EH (cell line): ENCODE data around the gene LARP1.
A peak's percentile ranks its signal among the peaks of the same experiment; 100 is the strongest.

ENCODE experiments used
- DNase-seq: peaks from one replicate; pipeline ENCODE4 v3.0.0-alpha.2; 2015; ENCODE audit warnings: low read depth

The LARP1 gene

DNA sequence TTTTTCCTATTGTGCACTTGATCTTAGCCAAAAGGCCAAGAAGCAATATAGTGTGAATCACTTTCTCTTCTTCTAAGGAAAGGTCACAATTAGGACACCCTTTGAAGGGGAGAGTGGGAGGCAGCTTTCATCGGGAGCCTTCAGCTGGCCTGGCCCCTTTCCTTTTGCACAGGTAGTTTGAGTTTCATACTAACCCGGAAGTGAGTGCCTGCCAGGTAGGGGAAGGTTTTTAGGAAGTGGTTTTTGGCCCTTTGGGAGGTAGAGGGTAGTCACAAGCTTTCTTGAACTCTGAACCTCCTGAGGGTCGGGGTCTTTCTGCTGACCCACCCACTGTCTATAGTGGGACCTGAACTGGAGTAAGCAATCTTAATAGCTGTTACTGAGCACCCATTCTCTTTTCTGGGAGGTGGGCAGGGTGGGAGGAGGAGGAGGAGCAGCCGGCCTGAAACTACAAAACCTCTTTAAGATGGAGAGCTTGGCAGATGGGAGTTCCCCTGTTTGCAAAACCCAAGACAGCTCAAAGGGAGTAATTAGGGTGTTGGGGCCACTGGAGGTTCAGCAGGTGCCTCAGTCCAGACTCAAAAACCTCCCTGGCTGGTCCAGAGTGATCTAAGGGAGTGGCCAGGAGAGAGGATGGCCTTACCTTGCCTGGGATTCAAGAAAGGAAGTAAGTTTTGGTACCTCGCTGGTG, 6.0 kb downstream of the LARP1 start:
- DNase-seq: no peak

DNA sequence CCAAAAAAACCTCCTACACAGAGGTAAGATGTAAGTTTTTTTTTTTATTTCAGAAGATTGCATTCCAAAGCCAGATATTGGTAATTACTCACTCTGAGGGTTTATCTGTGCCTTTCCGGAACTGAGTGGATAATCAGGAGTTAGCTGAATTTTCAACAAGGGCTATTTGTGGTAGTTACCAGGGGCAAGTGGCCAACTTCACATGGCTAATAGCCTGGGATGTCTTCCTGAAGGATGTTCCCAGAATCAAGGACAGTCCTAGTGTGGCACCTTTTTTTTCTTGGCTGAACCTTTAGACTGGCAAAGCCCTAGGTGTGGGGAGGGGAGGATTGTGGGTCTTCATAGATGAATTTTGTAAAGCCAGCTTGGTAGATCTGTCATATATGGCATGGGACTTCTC, 7.1 kb downstream of the LARP1 start:
- no peak for DNase-seq

DNA sequence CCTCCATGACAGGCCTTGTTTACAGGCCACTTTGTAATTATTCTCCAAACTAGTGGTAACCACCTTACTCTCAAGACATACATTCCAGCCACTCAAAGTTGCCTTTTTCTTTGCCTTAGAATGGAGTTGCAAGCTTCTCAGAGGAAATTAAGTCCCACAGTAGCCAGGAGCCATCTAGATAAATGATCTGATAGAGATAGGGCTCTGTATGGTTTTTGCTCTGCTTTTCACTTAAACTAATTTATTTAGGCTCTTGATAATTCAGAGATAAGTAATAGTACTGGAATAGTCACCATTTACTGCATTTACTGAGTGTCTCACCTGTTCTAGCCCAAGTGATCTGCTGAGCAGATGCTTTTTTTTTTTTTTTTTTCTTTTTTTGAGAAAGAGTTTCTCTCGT, 7.5 kb downstream of the LARP1 start:
- DNase-seq: no peak

DNA sequence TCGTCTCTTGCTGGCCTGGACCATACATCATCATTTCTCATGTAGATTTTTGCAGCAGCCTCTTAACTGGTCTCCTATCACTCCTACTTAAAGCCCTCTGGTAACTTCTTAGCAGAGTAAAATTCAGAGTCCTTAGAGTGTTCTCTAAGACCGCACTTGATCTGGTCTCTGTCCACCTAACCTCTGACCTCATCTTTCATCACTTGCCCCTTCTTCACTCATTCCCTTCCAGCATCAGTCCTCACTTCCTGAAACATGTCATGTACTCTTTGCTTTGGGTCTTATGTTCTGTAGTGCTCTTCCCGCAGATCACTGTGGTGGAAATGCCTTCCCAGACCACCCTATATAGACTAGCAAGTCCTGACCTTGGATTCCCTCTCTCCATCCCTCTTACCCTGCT, 9.8 kb downstream of the LARP1 start:
- DNase-seq: no peak

DNA sequence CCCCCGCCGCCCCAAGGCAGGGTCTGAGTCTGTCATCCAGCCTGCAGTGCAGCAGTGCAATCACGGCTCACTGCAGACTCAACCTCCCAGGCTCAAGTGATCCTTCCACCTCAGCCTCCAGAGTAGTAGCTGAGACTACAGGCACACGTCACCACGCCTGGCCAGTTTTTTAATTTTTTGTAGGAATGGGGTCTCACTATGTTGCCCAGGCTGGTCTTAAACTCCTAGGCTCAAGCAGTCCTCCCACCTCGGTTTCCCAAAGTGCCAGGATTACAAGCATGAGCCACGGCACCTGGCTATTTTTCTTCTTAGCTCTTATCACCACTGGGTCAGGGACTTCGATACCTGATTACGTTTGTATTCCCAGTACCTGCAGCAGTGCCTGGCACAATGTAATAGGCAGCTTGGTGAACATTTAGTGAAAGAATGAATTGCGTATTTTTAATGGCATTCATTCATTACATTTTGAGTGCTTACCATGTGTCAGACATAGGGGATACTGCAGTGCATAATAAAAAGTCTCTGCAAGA, 10.3 kb downstream of the LARP1 start:
- DNase-seq: no peak

DNA sequence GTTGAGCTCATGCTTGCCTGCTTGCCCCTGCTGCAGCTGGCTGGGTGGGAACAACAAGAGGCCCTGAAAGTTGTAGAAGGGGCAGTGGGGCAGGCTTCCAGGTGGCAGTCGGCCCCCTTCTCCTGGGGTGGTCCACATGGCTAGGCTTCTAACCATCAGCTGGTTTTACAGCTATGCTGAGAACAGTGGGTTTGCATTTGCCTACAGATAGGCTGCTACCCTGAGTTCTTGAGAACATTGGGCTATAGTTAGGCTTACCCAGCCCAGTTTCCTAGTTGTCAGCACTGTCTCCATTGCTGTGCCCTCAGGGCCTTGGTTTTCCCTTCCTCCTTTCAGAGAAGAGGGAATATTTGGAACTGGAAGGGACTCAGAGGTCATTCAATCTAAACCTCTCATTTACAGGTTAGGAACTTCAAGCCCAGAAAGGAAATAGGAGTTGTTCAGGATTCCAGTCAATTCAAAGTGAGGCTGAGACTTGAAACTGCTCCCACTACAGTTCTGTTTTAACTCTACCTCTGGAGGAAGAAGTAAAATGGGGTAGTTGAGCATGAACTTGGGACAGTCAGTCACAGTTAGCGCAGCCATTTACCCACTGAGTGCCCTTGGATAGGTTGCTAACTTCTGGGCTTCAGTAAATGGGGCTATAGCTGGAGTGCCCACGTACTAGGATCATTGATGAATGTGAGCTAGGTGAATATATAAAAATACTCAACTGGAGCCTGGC, 11.5 kb downstream of the LARP1 start:
- DNase-seq: no peak

DNA sequence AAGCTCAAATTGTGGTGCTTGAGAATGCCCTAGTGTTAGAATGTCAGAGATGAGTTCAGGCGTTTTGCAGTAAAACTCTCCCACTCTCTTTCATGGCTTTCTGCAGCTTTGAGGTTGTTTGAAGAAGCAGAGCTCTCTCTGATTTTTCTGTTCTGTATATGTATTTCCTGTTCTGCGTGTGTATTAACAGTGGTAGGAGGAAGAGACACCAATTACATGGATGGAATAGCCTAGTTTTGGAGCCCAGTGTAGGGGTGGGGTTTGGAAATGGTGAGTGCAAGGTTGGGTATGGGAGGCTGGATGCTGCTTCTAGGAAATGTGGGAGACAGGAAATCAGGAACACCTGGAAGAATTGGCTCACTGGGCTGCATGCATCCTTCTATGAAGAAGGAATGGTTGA, 12.4 kb downstream of the LARP1 start:
- DNase-seq: no peak

DNA sequence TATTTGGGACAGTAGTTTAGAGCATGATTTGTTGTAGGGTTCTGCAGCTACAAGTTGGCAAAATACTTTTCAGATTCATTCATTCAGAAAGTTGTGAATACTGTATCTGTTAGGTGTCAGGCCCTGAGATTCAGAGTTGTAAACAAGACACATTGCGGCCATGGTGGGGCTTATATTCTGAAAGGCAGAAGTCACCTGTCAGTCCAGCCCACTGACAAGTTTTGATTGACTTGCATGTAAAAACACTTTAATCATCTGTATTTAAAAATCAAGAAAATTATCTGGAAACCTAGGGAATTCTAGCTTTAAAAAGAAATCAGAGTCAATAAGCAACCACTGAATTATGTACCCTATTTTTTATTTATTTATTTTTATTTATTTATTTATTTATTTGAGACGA, 13.0 kb downstream of the LARP1 start:
- no peak for DNase-seq

DNA sequence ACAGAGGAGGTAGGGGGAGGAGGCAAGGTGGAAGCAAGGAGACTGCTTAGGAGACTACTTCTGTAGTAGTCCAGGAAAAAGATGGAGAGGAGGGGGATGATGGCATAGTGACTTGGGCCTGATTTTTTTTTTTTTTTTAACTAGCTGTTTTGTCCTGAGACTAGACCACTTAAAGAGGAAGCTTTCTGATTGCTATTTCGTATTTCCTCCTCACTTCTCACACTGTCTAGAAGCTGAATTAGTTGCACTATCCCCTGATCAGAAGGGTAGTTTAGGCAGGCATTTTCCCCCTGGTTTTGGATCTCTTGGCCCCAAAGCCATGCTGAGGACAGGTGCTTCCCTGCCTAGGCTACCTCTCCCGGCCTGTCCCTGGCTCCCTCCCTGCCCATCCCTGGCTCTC, 14.9 kb downstream of the LARP1 start:
- no peak for DNase-seq

DNA sequence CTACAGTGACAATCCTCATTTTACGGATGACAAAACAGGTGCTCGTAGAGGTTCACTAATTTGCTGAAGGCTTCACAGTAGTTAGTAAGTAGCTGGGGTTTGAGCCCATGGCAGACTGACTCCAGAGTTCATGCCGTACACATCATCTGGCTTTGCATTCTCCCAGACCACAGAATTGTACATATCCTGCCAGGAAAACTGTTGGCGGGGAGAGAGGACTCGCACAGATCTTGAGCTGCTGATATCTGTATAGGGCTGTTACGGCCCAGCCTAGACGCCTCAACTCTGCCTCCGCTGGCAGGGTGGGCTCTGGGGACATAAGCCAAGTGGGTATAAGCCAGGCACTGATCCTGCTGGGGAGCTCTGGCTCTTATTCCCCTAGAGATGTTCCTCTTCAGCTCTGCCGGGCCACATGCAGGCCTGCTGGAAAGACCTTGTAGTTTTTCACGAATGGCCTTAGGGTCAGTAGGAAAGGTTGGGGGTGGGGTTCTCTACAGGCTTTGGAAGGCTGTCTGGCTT, 16.3 kb downstream of the LARP1 start:
- peak; percentile 92 for DNase-seq

DNA sequence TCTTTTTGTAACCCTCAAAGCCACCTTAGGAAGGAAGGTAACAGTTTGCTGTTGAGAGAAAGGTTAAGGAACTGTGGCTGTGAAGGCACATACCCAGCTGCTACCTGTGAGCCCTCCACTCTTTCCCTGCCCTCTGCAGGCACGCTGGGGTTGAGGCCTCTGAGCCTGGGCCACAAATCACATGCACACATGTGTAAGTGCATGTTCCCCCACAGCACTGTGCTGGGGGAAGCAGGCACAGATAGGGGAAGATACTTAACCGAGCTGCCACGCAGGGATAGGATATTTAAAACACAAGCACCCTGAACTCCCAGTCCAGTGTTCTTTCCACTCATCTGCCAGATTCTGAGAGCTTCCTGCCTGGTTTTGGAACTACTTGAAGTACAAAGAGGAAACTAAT, 18.1 kb downstream of the LARP1 start:
- DNase-seq: no peak

DNA sequence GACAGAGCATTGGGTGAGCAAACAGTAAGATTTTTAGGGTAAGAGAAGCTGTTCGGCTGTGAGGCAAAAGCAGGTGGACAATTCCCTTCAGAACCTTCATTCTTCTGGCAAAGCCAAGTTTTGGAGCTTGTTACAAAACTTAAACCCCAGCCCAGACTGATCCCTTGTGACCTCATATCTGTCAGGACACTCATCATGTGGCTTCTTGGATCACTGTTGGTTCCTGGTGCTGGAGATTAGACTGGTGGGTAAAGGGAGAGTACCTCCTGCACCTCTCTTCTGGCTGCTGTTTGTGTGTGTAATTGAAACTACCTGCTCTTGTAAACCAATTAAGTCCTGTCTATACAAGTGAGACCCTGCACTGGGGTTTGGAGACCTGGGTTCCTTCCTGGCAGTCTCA, 21.0 kb downstream of the LARP1 start:
- no peak for DNase-seq

DNA sequence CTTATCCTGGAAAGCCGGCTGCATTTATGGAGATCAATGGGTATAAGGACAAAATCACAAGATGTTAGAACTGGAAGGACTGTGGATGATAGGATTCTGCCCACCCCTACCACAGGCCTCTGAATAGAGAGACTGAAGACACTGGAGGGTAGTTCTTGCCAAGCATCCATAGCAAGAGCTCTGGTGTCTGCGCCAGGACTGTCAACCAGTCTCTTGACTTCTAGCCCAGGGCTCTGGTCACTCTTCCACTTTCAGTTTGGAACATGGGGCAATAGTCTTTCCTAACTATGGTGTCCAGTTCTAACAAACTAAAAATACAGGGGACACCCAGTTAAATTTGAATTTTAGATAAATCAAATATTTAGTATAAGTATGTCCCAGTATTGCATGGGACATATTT, 23.4 kb downstream of the LARP1 start:
- peak; percentile 27 for DNase-seq

DNA sequence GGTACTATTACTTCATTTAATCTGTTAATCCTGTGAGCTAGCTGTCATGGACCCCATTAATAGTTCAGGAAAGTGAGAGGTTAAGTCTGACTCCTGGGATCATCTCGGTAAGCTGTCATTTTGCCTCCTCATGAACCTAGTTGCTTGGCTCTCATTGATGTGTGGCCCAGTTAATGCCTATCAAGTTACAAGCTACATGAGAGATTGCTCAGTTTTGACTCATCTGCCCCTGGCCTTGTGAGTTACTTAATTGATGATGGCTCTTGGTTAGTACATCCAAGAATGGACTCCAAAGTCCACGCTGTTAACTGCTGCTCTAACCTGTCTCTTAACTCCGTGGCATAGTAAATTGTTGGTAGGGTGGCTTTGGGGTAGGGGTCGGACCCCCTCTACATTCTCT, 23.9 kb downstream of the LARP1 start:
- DNase-seq: peak; percentile 91

DNA sequence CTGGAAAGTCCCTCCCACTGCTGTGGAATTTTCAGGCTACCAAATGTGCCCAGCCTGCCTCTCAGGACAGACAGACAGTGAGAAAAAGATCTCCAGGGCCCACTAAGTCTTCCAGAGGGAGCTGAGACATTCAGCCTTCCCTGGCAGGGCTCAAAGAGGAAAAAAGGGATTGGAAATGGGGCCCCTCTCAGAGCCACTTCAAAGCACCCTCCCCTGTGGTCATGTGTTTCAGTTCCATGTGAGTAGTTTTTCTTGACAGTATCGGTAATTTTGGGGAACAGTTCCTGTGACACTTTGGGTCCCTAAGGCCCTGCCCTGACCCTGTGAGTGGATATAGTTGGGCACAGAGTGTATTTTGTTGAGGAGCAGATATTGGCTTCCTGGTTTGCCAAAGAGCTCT, 25.0 kb downstream of the LARP1 start:
- no peak for DNase-seq

DNA sequence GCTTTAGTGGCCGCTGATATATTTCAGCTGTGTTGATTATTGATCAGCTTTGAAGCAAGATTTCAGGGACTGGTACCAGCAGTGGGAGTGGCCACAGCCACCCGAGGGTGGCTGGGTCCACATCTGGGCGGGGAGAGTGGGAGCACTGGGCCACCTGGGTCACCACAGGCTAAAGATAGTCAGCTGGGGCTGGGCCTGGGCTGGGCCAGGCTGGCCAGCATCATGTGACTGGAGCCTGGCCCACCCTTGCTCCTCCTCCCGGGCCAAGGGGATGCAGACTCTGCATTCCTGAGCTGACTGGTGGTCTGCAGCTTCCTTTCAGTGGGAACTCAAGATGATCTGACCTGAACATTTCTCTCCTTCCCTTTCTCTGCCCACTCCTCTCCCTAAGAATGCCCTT, 27.1 kb downstream of the LARP1 start:
- no peak for DNase-seq

DNA sequence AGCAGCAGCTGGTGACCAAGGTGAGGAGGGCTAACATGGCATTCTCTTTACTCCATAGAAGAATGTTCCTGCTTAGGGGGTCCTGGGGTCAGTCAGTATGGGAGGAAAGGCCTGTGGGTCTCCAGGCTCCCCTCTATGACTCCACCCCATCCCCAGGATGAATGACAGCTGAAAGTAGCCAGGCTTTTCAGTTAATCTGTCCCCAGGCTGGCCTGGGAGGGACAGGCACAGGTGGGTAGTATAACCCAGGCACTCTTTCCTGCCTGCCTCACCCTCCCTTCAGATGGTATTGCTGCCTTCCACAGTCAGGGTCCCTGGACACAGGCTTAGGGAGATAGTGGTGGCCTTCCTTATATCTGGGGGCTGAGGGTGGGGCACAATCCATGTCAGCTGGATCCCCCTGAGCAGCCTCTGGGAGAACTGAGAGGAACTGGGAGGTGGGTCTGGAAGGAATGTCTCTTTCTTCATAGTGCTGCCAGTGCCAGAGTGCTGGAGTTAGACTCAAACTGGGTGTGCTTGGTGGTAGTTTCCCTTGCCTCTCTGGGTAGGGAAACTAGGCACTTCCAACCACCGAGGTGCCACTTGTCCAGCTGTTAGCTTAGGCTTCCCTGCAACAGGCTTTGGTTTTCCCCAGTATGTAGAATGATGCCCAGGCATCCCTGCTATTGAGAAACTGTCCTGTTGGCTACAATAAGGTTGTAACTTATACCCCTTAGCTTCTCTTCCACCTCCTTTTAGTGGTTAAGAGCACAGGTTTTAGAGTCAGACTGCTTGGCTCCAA, 27.8 kb downstream of the LARP1 start:
- DNase-seq: no peak

DNA sequence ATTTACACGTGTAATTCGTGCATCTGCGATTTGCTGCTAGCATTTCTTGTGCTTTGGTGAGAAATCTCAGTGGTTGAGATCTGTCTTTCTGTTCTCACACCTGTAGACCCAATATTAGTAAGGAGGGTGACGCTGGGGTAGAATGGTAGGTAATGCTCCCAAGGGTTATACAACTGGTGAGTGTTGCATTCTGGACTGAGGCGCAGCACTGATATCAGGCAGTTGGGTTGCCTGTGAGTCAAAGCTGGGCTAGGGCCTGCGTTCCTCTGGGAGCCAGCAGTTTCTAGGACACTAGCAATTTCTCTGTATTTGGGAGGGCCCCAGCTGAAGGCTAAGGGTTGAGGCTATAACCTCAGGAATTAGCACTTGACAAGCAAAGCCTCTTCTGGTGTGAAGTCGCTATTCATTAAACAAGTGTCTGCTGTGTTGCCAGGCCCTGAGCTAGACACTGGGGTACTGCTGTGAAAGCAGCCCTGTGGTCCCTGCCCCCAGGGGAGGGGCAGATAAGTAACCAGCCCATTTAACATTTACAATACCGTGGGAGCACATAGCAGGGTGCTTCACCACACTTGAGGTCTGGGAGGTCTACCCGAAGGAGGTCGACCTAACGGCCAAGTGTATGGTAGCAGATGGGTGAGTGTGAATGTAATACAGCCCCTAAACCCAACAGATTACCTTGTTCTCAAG, 28.7 kb downstream of the LARP1 start:
- DNase-seq: no peak

DNA sequence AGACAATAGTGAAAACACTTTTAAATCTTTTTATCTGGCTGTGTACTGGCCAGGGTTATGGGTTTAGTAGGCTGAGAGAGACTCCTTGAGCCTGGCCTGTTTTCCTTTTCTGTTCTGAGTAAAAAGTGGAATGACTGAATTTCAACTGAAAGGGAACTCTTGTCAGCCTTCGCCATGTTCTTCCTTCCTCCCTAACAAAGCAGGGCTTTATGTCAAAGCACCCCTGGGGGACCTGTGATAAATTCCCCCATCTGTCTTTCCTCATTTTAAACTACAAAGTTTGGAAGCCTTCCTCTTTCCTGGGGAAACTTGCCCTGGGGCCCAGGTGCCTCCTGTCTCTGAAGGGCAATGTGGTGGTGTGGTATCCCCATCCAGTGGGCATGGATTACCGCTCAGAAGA, 29.7 kb downstream of the LARP1 start:
- no peak for DNase-seq

DNA sequence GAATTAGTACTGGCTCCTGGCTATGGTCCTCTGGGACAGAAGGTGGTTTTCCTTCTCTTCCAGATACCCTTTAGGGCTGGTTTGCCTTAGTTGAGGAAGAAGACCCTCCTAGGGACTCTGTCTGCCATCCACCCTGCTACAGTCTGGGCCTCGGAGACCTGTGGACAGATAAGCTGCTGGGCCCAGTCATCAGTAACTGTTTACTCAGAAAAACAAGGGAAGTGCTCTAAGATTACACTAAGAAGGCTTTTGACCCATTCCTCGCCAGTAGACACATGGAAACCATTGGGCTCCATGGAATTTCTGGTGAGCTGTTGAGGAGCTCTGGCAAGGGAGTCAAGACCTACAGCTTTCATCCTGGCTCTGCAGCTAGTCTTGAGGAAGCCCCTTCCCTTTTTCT, 31.2 kb downstream of the LARP1 start:
- peak; percentile 27 for DNase-seq

DNA sequence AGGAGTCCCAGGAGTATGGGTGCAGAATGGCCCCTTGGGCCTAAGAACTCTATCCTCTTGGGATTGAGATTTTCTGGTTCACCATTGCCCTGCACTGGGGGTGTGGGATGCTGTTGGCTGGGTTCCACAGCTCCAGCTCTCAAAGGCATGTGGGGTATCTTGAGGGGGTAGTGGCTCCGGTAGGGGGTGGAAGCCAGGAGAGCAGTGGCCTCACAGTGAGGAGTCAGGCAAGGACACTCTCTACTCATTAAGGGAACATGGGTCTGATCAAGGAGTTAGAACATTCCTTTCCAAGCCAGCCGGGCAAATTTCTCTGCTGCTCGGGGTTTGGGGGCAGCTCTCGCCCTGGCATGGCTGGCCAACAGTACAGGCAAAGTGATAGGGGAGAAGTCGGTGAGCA, 33.0 kb downstream of the LARP1 start:
- DNase-seq: peak; percentile 26

DNA sequence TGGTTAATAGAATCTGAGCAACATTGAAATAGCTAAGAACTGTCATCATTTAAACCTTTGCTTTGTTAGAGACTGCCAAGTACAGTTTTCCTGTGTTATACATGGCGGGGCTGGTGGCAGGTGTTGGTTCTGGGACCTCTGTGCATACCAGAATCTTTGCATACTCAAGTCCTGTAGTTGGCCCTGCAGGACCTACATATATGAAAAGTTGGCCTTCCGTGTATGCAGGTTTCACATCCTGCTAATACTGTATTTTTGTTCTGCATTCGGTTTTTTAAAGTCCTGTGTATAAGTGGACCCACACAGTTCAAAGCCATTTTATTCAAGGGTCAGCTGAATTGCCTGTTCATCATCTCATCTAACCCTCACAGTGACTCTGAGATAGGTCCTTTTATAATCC, 36.4 kb downstream of the LARP1 start:
- no peak for DNase-seq
